HL-60 (cell line): ENCODE data around the gene TRUB1.

Experiments used
- CTCF ChIP-seq: IDR thresholded peaks from one replicate; pipeline ENCODE4 v1.5.1; 2011; ENCODE audit warnings: low read length, control low read depth, inconsistent platforms; ENCODE audit not compliant: insufficient read depth
- GABPA ChIP-seq: IDR thresholded peaks from 2 replicates; pipeline ENCODE4 v1.6.1; 2012; ENCODE audit warnings: low read depth
- POLR2AphosphoS5 ChIP-seq: IDR thresholded peaks from 2 replicates; pipeline ENCODE4 v1.6.1; 2012; ENCODE audit warnings: low read depth
- SPI1 ChIP-seq: IDR thresholded peaks from 2 replicates; pipeline ENCODE4 v1.6.1; 2012; ENCODE audit warnings: low read depth, mild to moderate bottlenecking, borderline replicate concordance

DNA sequence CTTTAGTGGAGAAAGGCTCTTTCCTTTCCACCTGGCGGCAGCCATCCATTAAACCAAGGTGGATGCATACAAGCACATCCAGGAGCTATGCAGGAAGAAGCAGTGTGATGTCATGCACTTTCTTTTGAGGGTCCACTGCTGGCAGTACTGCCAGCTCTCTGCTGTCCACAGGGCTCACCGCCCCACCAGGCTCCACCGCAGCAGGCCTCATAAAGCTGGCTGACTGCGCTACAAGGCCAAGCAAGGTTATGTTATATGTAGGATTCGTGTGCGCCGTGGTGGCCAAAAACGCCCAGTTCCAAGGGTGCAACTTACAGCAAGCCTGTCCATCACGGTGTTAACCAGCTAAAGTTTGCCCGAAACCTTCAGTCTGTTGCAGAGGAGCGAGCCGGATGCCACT is 37.3 kb upstream of the TRUB1 start:
- no peak for TF ChIP-seq CTCF
- TF ChIP-seq GABPA = no peak
- TF ChIP-seq POLR2AphosphoS5 = no peak
- no peak for TF ChIP-seq SPI1
